NCI-H82 treated with DMSO at 0.1 percent for 48 hours (cell line): Measurements from ENCODE around the gene GSTA2.
"Not testable (repeated sequence)": the region's sequence is repeated elsewhere in the genome, so short reads cannot be mapped to it uniquely, and the experiment has no call there.

Experiments used
- DNase-seq: peaks from one replicate; lab custom pipeline; 2025; ENCODE audit not compliant: unreplicated experiment; lab: John Stamatoyannopoulos, UW

Gene GSTA2

GRCh38 chr6:52760105-52760765, 3.0 kb downstream of the GSTA2 start:
- no peak for DNase-seq

GRCh38 chr6:52759085-52759484, 4.2 kb downstream of the GSTA2 start:
- DNase-seq, result no peak

GRCh38 chr6:52757651-52758338, 5.5 kb downstream of the GSTA2 start:
- not testable (repeated sequence) for DNase-seq

DNA sequence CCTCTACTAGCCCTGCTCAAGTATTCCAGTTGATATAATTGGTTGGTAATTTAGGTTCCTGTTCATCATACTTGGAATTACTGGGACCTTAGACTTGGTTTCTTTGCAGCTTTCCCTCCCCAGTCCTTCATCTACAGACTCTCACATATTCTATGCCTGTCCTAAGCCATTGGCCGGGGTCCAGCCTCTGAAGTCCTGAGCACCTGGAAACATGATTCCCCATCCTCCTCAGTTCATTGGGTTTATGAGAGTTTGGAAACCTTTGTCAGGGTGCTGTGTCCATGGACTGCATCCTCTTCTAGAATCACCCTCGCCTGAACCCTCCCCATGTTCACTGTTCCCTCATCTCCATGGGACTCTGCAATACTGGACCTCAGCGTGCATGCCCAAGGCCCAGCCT, 8.8 kb downstream of the GSTA2 start:
- no peak for DNase-seq

DNA sequence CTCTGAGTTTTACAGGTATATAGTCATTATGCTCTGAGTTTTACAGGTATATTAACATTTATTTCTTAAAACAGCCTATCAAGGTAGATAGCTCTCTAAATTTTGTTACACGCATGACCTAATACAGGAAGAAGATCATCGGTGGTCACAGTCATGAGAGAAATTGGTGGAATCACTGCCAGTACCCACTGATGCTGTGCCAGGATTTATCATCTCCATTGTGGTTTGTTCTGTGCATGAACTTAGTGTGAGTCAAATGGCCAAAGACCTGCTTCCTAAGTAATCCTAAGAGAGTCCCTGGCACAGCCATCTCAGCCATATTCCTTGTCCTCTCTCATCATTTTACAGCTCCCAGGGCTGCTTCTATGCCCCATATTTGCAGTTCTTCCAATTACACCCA, 10.1 kb downstream of the GSTA2 start:
- not testable (repeated sequence) for DNase-seq

- no peak for DNase-seq
These were observed 11.0 kb downstream of the GSTA2 start for GRCh38 chr6:52752310-52752709.

DNA sequence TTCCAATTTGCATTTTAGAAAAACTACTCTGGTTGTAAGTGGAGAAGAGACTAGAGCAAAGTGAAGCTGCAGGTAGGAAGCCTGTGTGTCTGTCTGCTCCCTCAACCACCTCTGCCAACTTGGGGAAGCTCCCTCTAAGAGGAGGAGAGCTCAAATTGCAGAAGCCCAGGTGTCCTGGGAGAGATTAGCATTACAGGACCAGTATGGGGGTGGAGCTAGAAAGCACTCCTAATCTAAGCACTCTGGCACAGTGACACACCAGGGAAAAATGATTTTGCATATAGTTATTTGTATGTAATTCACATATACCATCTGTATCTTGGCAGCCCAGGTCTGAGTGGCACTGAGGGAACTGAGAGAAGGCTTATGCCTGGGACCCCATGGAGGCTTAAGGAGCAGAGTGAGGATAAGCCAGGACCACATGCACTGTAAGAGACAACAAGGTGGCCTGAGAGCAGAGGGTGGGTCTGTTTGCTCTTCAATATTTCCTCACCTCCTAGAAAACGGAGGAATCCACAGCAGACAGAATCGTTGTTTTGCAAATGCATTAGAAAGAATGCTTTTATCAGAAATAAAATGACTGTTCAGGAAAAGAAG, 13.6 kb downstream of the GSTA2 start:
- DNase-seq, result no peak

DNA sequence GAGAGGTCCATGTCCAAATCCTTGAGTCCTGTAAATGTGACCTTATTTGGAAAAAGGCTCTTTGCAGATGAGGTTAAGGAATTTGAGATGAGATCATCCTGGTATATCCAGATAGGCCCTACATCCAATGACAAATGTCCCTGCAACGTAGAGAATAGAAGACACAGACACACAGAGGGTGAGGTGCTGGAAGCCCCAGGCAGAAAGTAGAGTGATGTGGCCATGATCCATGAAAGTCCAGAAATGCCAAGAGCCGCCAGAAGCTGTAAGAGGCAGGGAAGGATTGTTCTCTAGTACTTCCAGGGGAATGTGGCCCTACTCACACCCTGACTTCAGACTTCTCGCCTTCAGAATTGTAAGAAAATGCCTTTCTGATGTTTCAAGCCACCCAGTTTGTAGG, 16.0 kb downstream of the GSTA2 start:
- DNase-seq, result not testable (repeated sequence)

DNA sequence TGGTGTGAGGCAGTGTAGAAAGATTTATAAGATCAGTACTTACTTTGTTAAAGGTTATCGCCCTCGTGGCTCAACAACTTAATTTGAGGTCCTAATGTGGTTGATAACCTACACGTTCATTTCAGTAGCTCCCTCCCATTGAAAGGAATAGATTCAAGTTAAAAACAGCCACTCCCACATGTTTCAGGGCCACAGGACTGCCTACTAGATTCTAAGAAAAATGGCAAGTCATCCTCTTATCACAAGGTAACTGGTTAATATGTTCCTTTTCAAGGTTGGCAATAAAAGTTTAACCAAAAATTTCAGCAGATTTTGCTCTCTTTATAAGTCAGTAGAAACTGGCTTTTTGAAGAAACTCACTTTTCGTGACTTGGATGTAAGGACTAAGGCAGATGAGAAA, 17.1 kb downstream of the GSTA2 start:
- no peak for DNase-seq

DNA sequence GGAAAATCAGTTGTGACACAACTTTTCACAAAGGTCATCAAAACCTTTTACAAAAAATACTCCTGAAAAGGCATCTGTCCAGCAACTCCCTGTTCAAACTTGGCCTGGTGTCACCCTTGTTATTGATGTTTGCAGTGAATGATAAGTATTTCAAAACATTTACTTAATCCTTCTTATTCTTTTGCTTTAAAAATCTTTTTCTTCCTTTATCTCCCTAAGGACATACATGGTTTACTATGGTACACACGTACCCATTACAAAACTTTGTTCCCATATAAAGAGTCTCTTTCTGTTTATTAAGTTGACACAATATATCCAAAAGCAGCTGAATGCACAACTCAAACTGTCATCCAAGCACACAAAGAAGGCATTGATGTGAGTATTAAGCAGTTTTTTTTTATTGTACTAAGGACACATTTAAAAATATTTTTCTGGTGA, 17.5 kb downstream of the GSTA2 start:
- DNase-seq, result no peak

GRCh38 chr6:52741872-52742271, 21.4 kb downstream of the GSTA2 start:
- DNase-seq, result no peak

- DNase-seq, result no peak
These were observed 23.6 kb downstream of the GSTA2 start for GRCh38 chr6:52739627-52740026.

DNA sequence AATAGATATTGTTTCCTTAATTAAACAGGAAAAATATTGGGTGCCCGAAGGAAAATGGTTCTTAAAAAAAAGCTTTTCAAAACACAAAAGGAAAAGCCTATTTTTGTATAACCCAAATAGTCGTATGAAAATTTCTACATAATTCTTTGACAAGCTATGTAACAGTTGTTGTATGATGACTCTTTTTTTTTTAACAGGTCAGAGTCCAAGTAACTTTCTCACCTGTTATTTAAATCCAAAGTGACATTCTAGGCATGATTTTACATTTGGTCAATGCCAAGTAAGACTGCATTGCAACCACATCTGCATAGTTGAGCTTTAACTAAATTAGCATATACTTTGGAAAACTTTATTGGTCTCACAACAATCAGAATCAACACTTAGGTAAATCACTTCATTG, 24.1 kb downstream of the GSTA2 start:
- no peak for DNase-seq

DNA sequence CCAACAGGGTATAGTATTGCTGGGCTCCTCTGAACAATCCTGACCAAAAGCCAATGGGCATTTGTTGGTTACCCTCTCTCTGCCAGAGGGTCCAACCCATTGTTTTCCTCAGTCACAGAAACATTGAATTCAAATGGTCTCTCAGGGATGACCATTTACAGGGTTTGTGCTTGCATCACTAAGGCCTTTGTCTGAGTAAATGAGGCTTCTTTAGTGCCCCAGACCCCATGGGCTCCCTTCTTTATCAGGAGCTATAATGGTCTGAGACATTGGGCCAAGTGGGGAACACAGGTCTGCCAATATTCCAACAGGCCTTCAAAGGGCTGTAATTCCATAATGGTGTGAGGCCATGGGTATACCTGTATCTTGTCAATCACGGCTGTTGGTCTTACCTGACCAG, 27.1 kb downstream of the GSTA2 start:
- DNase-seq, result no peak

DNA sequence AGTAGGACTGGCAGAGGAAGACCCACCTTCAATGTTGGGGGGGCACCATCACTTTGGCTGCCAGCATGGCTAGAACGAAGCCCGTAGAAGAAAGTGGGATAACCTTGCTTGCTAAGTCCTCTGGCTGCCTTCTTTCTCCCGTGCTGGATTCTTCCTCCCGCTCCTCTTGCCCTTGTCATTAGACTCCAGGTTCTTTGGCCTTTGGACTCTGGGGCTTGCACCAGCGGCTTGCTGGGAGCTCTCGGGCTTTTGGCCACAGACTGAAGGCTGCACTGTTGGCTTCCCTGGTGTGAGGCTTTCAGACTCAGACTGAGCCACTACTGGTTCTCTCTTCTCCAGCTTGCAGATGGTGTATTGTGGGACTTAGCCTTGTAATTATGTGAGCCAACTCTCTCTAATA, 28.2 kb downstream of the GSTA2 start:
- no peak for DNase-seq

- DNase-seq, result no peak
These were observed 29.2 kb downstream of the GSTA2 start for GRCh38 chr6:52734072-52734471.

DNA sequence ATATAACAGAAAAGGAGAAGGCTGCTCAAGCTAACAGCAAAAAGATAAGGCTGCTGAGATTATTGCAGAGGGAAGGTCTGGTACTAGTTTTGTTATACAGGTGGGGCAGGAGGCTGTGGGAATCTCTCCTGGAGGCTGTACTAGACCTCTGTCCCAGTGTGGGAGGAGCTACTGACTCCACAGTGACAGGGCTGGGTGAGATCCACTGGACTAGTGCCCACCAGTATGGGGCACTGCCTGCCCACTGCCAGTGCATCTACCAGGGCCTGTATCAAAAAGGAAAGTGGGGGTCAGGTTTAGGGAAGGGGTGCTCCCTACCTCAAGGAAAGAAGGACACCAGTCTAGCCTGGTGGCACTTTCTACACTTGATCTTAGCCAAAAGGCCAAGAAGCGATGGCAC, 30.1 kb downstream of the GSTA2 start:
- no peak for DNase-seq

DNA sequence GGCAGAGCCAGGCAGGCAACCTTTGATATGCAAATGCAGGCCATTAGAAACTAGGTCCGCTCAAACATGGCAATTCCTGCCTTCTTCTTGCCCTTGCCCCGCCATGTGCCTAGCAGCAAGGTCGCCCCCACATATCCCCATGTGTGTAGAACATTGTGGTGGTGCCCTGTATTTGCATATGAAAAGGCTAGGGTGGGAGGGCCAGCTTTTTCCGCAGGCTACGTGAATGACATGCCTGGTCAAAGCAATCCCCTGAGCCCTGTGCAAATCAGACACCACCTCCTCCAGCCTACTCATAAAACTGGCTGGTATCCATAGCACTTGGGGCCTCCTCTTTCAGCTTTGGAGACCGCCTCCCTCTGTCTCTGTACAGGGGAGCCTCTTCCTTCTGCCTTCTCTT, 31.6 kb downstream of the GSTA2 start:
- no peak for DNase-seq

DNA sequence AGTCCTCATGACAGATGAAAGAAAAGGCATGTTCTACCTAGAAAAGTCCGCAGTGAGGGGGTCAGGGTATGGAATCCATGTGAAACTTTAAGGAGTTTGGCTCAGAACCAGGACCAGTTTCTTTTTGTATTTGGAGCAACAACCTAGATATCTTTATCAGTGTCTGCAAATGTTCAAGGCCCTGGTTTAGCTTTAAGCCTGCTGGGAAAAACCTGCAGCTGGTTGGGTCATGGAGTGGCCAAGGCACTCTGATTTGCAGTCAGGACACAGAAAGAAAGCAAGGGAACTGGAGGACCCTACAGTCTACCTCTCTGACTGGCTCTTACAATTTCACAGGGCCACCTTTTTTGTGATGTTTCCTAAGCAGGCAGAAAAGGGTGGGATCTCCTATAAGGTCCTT, 33.7 kb downstream of the GSTA2 start:
- no peak for DNase-seq

GRCh38 chr6:52728394-52728793, 34.9 kb downstream of the GSTA2 start:
- DNase-seq, result no peak

DNA sequence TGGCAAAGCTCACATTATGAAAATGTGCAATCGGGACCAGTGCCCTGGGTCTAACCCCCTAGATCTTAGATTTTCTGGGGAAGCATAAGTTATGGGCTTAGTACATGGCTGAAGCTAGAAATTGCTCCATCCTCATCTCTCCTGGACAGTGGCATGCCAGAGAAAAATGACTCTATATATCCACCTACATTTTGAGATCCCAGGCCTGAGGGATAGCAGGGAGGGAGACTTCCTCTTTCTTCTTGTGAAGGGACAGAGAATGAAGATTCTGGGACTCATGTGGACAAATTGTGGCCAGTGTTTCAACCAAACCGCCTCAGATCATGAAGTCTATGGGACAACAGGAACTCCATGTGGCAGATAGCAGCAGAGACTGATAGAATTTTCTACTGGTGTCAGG, 35.4 kb downstream of the GSTA2 start:
- DNase-seq, result no peak

GRCh38 chr6:52726741-52727535, 36.3 kb downstream of the GSTA2 start:
- peak; percentile 48 for DNase-seq
